Erythroblast (primary cell): ENCODE data around the gene RNPEPL1.

Experiments
- GATA1 ChIP-seq: IDR thresholded peaks from 2 replicates; pipeline ENCODE4 v1.6.1; 2011; ENCODE audit warnings: low read depth, mild to moderate bottlenecking, control low read depth, low read length, moderate library complexity
- POLR2A ChIP-seq: IDR thresholded peaks from 2 replicates; pipeline ENCODE4 v1.6.1; 2011; ENCODE audit warnings: mild to moderate bottlenecking, low read length

DNA sequence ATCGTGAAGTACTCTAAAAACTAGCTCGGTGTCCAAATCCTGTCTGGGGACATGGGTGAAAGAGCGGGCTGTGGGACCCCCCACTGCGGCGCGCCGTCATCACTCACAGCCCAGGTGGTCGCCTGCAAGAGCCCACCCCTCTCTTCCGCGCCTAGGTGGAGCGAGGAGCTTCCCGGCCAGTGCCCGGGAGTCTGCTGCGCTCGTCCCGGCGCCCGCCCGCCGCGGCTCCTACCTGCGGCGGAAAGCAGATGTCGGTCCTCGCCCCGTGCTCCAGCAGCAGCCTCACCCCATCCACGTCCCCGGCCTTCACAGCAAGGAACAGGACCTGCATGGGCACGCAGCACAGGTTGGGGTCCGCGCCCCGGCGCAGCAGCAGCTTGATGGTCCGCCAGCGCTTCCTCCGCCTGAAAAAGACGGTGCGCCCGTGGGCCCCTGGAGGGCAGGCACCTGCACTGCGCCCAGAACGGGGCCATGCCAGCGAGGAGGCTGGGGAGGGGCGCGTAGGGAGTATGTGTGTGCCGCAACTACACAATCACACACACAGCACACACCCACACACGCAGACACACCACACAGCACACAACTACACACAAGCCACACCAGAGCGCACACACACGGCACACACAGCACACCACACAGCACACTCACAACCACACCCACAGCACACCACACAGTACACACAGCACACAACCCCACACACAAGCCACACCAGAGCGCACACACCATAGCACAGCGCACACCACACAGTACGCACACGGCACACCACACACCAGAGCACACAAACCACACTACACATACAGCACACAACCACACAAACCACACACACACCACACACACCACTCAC, 47.9 kb upstream of the RNPEPL1 start:
- TF ChIP-seq POLR2A (no peak), GATA1 (no peak)
